Kidney glomerular epithelial cell (primary cell): ENCODE results near the gene DPP7.
A peak's percentile ranks its signal among the peaks of the same experiment; 100 is the strongest.

Source experiments
- DNase-seq: peaks from one replicate; lab custom pipeline; 2025; lab: John Stamatoyannopoulos, UW

DPP7 gene

GRCh38 chr9:137088121-137088520 lies 26.4 kb downstream of the DPP7 start:
- DNase-seq = no peak

- DNase-seq = no peak
These were observed 27.1 kb downstream of the DPP7 start for GRCh38 chr9:137087409-137087925.

- peak; percentile 99 for DNase-seq
These were observed 27.8 kb downstream of the DPP7 start, which contains the start of gene MAN1B1 for GRCh38 chr9:137086531-137087408. TSS of gene MAN1B1 (plus strand) at chr9:137086985. CDS start at chr9:137087000, 15 bp downstream.

GRCh38 chr9:137085920-137086530 lies 28.5 kb downstream of the DPP7 start:
- DNase-seq = peak; percentile 3

- DNase-seq = no peak
These were observed 30.0 kb downstream of the DPP7 start for GRCh38 chr9:137084526-137084925.

- DNase-seq = peak; percentile 96
These were observed 31.0 kb downstream of the DPP7 start for GRCh38 chr9:137083394-137084004.

- no peak for DNase-seq
These were observed 31.6 kb downstream of the DPP7 start for GRCh38 chr9:137082925-137083290.

GRCh38 chr9:137082222-137082924 lies 32.2 kb downstream of the DPP7 start:
- no peak for DNase-seq

GRCh38 chr9:137080260-137081122 lies 34.0 kb downstream of the DPP7 start:
- no peak for DNase-seq

- no peak for DNase-seq
These were observed 35.1 kb downstream of the DPP7 start for GRCh38 chr9:137079401-137079787.

- no peak for DNase-seq
These were observed 35.7 kb downstream of the DPP7 start for GRCh38 chr9:137078701-137079400.

GRCh38 chr9:137077758-137078693 lies 36.5 kb downstream of the DPP7 start:
- DNase-seq = no peak

GRCh38 chr9:137077010-137077747 lies 37.4 kb downstream of the DPP7 start, which contains the start of gene UAP1L1:
TSS of gene UAP1L1 (plus strand) at chr9:137077517. CDS start at chr9:137077533, 16 bp downstream.
- DNase-seq = no peak

GRCh38 chr9:137076636-137077009 lies 37.9 kb downstream of the DPP7 start:
- DNase-seq = no peak

- DNase-seq = no peak
These were observed 39.2 kb downstream of the DPP7 start for GRCh38 chr9:137075275-137075775.

- no peak for DNase-seq
These were observed 39.8 kb downstream of the DPP7 start for GRCh38 chr9:137074657-137075274.

GRCh38 chr9:137073992-137074399 lies 40.5 kb downstream of the DPP7 start:
- DNase-seq = no peak

GRCh38 chr9:137071282-137071681 lies 43.3 kb downstream of the DPP7 start:
- DNase-seq = no peak
